ENCODE measurements around the gene TOMT.

TOMT gene

GRCh38 chr11:72105888-72106287 is at the start of gene TOMT:
TOMT (plus strand) TSS chr11:72105924; CDS start chr11:72105952, 28 bp downstream.
- DNase-seq (ENCODE audit: low read depth in 4 of 4, low spot score in 1 of 4): no peak

GRCh38 chr11:72058416-72059034 is 47.2 kb upstream of the TOMT start:
- DNase-seq (ENCODE audit: low read depth in 4 of 4, low spot score in 1 of 4): no peak

- no peak for DNase-seq (ENCODE audit: low read depth in 4 of 4, low spot score in 1 of 4)
Measured at GRCh38 chr11:72061739-72062396, 43.9 kb upstream of the TOMT start.

- DNase-seq (ENCODE audit: low read depth in 4 of 4, low spot score in 1 of 4): no peak
Measured at GRCh38 chr11:72066855-72067254, 38.9 kb upstream of the TOMT start.

- no peak for DNase-seq (ENCODE audit: low read depth in 4 of 4, low spot score in 1 of 4)
Measured at GRCh38 chr11:72067266-72067665, 38.5 kb upstream of the TOMT start.

- no peak for DNase-seq (ENCODE audit: low read depth in 4 of 4, low spot score in 1 of 4)
Measured at GRCh38 chr11:72067676-72068075, 38.0 kb upstream of the TOMT start.

- DNase-seq (ENCODE audit: low read depth in 4 of 4, low spot score in 1 of 4): no peak
Measured at GRCh38 chr11:72069200-72069599, 36.5 kb upstream of the TOMT start.

- no peak for DNase-seq (ENCODE audit: low read depth in 4 of 4, low spot score in 1 of 4)
Measured at GRCh38 chr11:72069787-72070251, 35.9 kb upstream of the TOMT start.

GRCh38 chr11:72070491-72070890 is 35.2 kb upstream of the TOMT start:
- no peak for DNase-seq (ENCODE audit: low read depth in 4 of 4, low spot score in 1 of 4)

GRCh38 chr11:72072348-72072747 is 33.4 kb upstream of the TOMT start:
- DNase-seq (ENCODE audit: low read depth in 4 of 4, low spot score in 1 of 4): no peak

GRCh38 chr11:72075109-72075508 is 30.6 kb upstream of the TOMT start:
- no peak for DNase-seq (ENCODE audit: low read depth in 4 of 4, low spot score in 1 of 4)

GRCh38 chr11:72075756-72076155 is 30.0 kb upstream of the TOMT start:
- DNase-seq (ENCODE audit: low read depth in 4 of 4, low spot score in 1 of 4): no peak

GRCh38 chr11:72078477-72078876 is 27.2 kb upstream of the TOMT start:
- DNase-seq (ENCODE audit: low read depth in 4 of 4, low spot score in 1 of 4): no peak

- no peak for DNase-seq (ENCODE audit: low read depth in 4 of 4, low spot score in 1 of 4)
Measured at GRCh38 chr11:72079819-72080325, 25.9 kb upstream of the TOMT start.

- DNase-seq (ENCODE audit: low read depth in 4 of 4, low spot score in 1 of 4): peak; percentile 93 to 99 (median 96)
Measured at GRCh38 chr11:72080326-72081183, 25.2 kb upstream of the TOMT start, which contains the start of the genes LRRC51 and NUMA1. LRRC51 (plus strand) TSS chr11:72080850; CDS start chr11:72089084, 8,234 bp downstream. NUMA1 (minus strand) TSS chr11:72080542; CDS start chr11:72035943, 44,599 bp downstream.

GRCh38 chr11:72081184-72081644 is 24.5 kb upstream of the TOMT start:
- no peak for DNase-seq (ENCODE audit: low read depth in 4 of 4, low spot score in 1 of 4)

- no peak for DNase-seq (ENCODE audit: low read depth in 4 of 4, low spot score in 1 of 4)
Measured at GRCh38 chr11:72081821-72082453, 23.8 kb upstream of the TOMT start.

GRCh38 chr11:72083414-72083813 is 22.3 kb upstream of the TOMT start:
- DNase-seq (ENCODE audit: low read depth in 4 of 4, low spot score in 1 of 4): no peak

- no peak for DNase-seq (ENCODE audit: low read depth in 4 of 4, low spot score in 1 of 4)
Measured at GRCh38 chr11:72084076-72084475, 21.6 kb upstream of the TOMT start.

- no peak for DNase-seq (ENCODE audit: low read depth in 4 of 4, low spot score in 1 of 4)
Measured at GRCh38 chr11:72084965-72085364, 20.8 kb upstream of the TOMT start.
